ENCODE data around the gene EXD3. TPM values are rescaled to one million over a fixed set of nuclear protein-coding genes. Genes with fewer than 3 reads are reported as not detected.

Gene EXD3
- total RNA-seq, 2 donors from 2014 or later, result 5.9 to 6.0 TPM

DNA sequence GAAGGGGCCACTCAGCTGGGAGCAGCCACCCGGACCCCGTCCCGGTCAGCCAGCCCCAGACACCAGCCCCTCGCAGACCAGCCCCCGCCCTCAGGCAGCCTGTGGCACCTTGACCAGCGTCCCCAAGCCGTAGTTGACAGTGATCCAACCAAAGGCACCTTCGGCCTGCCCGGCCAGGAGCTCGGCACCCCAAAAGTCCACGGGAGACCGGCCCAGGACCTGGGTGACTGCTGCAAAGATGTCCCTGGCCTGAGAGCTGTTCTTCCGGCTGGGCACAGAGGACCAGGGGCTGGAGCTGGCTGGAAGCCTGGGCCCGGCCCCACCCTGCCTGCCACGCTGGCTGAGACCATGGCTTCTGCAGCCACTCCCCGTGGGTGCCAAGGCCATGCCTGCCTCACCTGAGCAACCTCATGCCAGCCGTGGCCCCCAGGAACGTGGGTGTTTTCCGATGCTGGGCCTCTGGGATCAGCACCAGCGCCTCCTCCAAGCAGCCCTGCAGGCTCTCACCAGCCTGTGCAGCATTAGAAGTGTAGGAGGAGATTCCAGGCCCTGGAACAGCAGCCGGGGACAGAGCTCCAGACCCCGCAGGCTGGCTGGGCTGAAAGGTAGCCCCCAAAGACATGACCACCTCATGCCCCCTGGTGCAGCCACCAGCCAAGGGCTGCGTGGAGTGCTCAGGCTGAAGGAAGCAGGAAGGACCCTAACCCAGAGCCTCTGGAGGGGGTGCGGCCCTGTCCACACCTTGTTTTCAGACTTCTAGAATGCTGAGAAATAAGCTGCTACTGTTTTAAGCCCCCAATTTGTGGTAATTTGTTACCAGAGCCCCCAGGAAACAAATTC is 14.0 kb upstream of the EXD3 start:
- H3K9me3 ChIP-seq, result peaks cover 0 to 1% of the 10 kb centered on the region in 2 donors
- no peak for DNase-seq (ENCODE audit: low spot score)
- TF ChIP-seq CTCF (IDR thresholded peaks at IDR 0.05), result no peak
- H3K27ac ChIP-seq, result no peak overlapping the region
- H3K4me1 ChIP-seq, result peaks cover 0 to 16% of the 10 kb centered on the region in 2 donors
- H3K27me3 ChIP-seq, result peaks cover 0 to 4% of the 10 kb centered on the region in 2 donors
- no peaks in the 10 kb centered on the region for H3K36me3 ChIP-seq
- H3K4me3 ChIP-seq, result no peak overlapping the region

- no peaks in the 10 kb centered on the region for H3K36me3 ChIP-seq
- H3K4me3 ChIP-seq, result no peak overlapping the region
- peaks cover 0 to 8% of the 10 kb centered on the region in 2 donors for H3K4me1 ChIP-seq
- peaks cover 0 to under 1% of the 10 kb centered on the region in 2 donors for H3K27me3 ChIP-seq
- TF ChIP-seq CTCF (IDR thresholded peaks at IDR 0.05), result no peak
- H3K9me3 ChIP-seq, result no peaks in the 10 kb centered on the region
- no peak for DNase-seq (ENCODE audit: low spot score)
- no peak overlapping the region for H3K27ac ChIP-seq
These were observed 13.2 kb upstream of the EXD3 start for GRCh38 chr9:137435980-137436760.

GRCh38 chr9:137435381-137435891 is 12.5 kb upstream of the EXD3 start:
- H3K27me3 ChIP-seq, result no peaks in the 10 kb centered on the region
- no peaks in the 10 kb centered on the region for H3K36me3 ChIP-seq
- H3K4me3 ChIP-seq, result no peak overlapping the region
- H3K4me1 ChIP-seq, result peaks cover 0 to 7% of the 10 kb centered on the region in 2 donors
- H3K9me3 ChIP-seq, result no peaks in the 10 kb centered on the region
- no peak overlapping the region for H3K27ac ChIP-seq
- DNase-seq (ENCODE audit: low spot score), result no peak
- no peak for TF ChIP-seq CTCF (IDR thresholded peaks at IDR 0.05)

GRCh38 chr9:137434498-137435380 is 11.8 kb upstream of the EXD3 start:
- H3K4me3 ChIP-seq, result no peak overlapping the region
- no peaks in the 10 kb centered on the region for H3K27me3 ChIP-seq
- peaks cover 0 to 7% of the 10 kb centered on the region in 2 donors for H3K4me1 ChIP-seq
- no peak for TF ChIP-seq CTCF (IDR thresholded peaks at IDR 0.05)
- no peaks in the 10 kb centered on the region for H3K36me3 ChIP-seq
- DNase-seq (ENCODE audit: low spot score), result no peak
- no peaks in the 10 kb centered on the region for H3K9me3 ChIP-seq
- no peak overlapping the region for H3K27ac ChIP-seq

- H3K4me1 ChIP-seq, result peaks cover 0 to 7% of the 10 kb centered on the region in 2 donors
- no peak for TF ChIP-seq CTCF (IDR thresholded peaks at IDR 0.05)
- no peak for DNase-seq (ENCODE audit: low spot score)
These were observed 11.0 kb upstream of the EXD3 start for GRCh38 chr9:137433916-137434431.

More at GRCh38 chr9:137433916-137434431, 11.0 kb upstream of the EXD3 start:
- Histone ChIP-seq H3K27me3 (no peaks in the 10 kb centered on the region), H3K9me3 (no peaks in the 10 kb centered on the region), H3K36me3 (no peaks in the 10 kb centered on the region), H3K27ac (no peak overlapping the region), H3K4me3 (no peak overlapping the region)

All from right atrium auricular region (tissue), 2 donors.